HTR-8/SVneo (cell line): Measurements from ENCODE around the gene FOCAD.
A peak's percentile ranks its signal among the peaks of the same experiment; 100 is the strongest.

ENCODE experiments used
- DNase-seq: peaks from one replicate; pipeline ENCODE4 v3.0.0; 2011; ENCODE audit warnings: low spot score, mixed read lengths; ENCODE audit not compliant: insufficient read length
- FAIRE-seq: peaks from 2 replicates; lab custom pipeline; 2011; peaks lifted over from hg19 to GRCh38; lab: Jason Lieb, UNC

Gene FOCAD

GRCh38 chr9:20728493-20729220 lies 44.6 kb downstream of the FOCAD start:
- DNase-seq (no peak), FAIRE-seq (no peak)

GRCh38 chr9:20729523-20729922 lies 45.5 kb downstream of the FOCAD start:
- FAIRE-seq: no peak

GRCh38 chr9:20732118-20732517 lies 48.1 kb downstream of the FOCAD start:
- peak; percentile 3 for DNase-seq
- no peak for FAIRE-seq

More at GRCh38 chr9:20729523-20729922, 45.5 kb downstream of the FOCAD start:
- DNase-seq: no peak

- FAIRE-seq (no peak), DNase-seq (no peak)
These were observed 50.2 kb downstream of the FOCAD start for GRCh38 chr9:20734275-20734674.

GRCh38 chr9:20740304-20740703 lies 56.2 kb downstream of the FOCAD start:
- DNase-seq (no peak), FAIRE-seq (no peak)

GRCh38 chr9:20740929-20741582 lies 57.0 kb downstream of the FOCAD start:
- DNase-seq (no peak), FAIRE-seq (no peak)

GRCh38 chr9:20742833-20743232 lies 58.8 kb downstream of the FOCAD start:
- DNase-seq: no peak
- no peak for FAIRE-seq

- DNase-seq: no peak
- FAIRE-seq: no peak
These were observed 60.1 kb downstream of the FOCAD start for GRCh38 chr9:20744036-20744630.

GRCh38 chr9:20746967-20747366 lies 62.9 kb downstream of the FOCAD start:
- DNase-seq: no peak
- FAIRE-seq: no peak

- FAIRE-seq: no peak
- DNase-seq: no peak
These were observed 65.6 kb downstream of the FOCAD start for GRCh38 chr9:20749496-20750198.

- FAIRE-seq: no peak
- DNase-seq: no peak
These were observed 69.7 kb downstream of the FOCAD start for GRCh38 chr9:20753761-20754160.

GRCh38 chr9:20754556-20754955 lies 70.5 kb downstream of the FOCAD start:
- DNase-seq (no peak), FAIRE-seq (no peak)

- DNase-seq (no peak), FAIRE-seq (no peak)
These were observed 76.3 kb downstream of the FOCAD start for GRCh38 chr9:20760246-20760891.

- DNase-seq (no peak), FAIRE-seq (no peak)
These were observed 86.9 kb downstream of the FOCAD start for GRCh38 chr9:20770947-20771346.

- no peak for FAIRE-seq
These were observed 87.7 kb downstream of the FOCAD start for GRCh38 chr9:20771729-20772128.

GRCh38 chr9:20775683-20776082 lies 91.6 kb downstream of the FOCAD start:
- no peak for DNase-seq

More at GRCh38 chr9:20771729-20772128, 87.7 kb downstream of the FOCAD start:
- no peak for DNase-seq

GRCh38 chr9:20781092-20781491 lies 97.0 kb downstream of the FOCAD start:
- FAIRE-seq (no peak), DNase-seq (no peak)

More at GRCh38 chr9:20775683-20776082, 91.6 kb downstream of the FOCAD start:
- no peak for FAIRE-seq

- FAIRE-seq: no peak
- DNase-seq: no peak
These were observed 98.2 kb downstream of the FOCAD start for GRCh38 chr9:20782289-20782688.

GRCh38 chr9:20783057-20784038 lies 99.3 kb downstream of the FOCAD start:
- FAIRE-seq (no peak), DNase-seq (no peak)
